G401 (cell line): Measurements from ENCODE around the gene SUSD1. TPM values are rescaled to one million over a fixed set of nuclear protein-coding genes. Genes with fewer than 3 reads are reported as not detected.

Experiments used
- DNase-seq: peaks from one replicate; pipeline ENCODE4 v3.0.0-alpha.2; 2015; ENCODE audit warnings: low spot score
- in situ Hi-C: cut with HindIII; loops from 2 replicates; pipeline ENCODE4 v1.10.0; 2016; ENCODE audit warnings: low sequenced_read_pairs, mixed read lengths
- total RNA-seq: library from RNA; depleted of rRNA; stranded (reverse); fragments of >200 nt; shearing (Covaris generic); gene quantifications from 2 replicates; pipeline ENCODE4 v1.2.3, GENCODE V29; 2014

SUSD1 gene
- total RNA-seq, 1 experiment from 2014 or later, result 5.2 TPM

- DNase-seq, result peak; percentile 65
- in situ Hi-C loops, result no loop called here
Observed at GRCh38 chr9:112050544-112051475, 124.3 kb downstream of the SUSD1 start.

- in situ Hi-C loops, result no loop called here
- DNase-seq, result no peak
Observed at GRCh38 chr9:112049811-112050516, 125.1 kb downstream of the SUSD1 start.

- in situ Hi-C loops, result no loop called here
- DNase-seq, result no peak
Observed at GRCh38 chr9:112048924-112049691, 126.0 kb downstream of the SUSD1 start.

GRCh38 chr9:112047538-112048066 is 127.5 kb downstream of the SUSD1 start:
- in situ Hi-C loops, result no loop called here
- DNase-seq, result no peak

- in situ Hi-C loops, result no loop called here
- DNase-seq, result no peak
Observed at GRCh38 chr9:112046181-112046580, 128.9 kb downstream of the SUSD1 start.

- DNase-seq, result no peak
- in situ Hi-C loops, result no loop called here
Observed at GRCh38 chr9:112044881-112045280, 130.2 kb downstream of the SUSD1 start.

- in situ Hi-C loops, result no loop called here
- no peak for DNase-seq
Observed at GRCh38 chr9:112044186-112044585, 130.9 kb downstream of the SUSD1 start.

- DNase-seq, result peak; percentile 39
- in situ Hi-C loops, result no loop called here
Observed at GRCh38 chr9:112043423-112043822, 131.7 kb downstream of the SUSD1 start.

- in situ Hi-C loops, result no loop called here
- DNase-seq, result no peak
Observed at GRCh38 chr9:112042769-112043168, 132.3 kb downstream of the SUSD1 start.

GRCh38 chr9:112042244-112042638 is 132.9 kb downstream of the SUSD1 start:
- peak; percentile 50 for DNase-seq
- in situ Hi-C loops, result no loop called here

- DNase-seq, result peak; percentile 79
- in situ Hi-C loops, result no loop called here
Observed at GRCh38 chr9:112041536-112042243, 133.4 kb downstream of the SUSD1 start.

- in situ Hi-C loops, result no loop called here
- DNase-seq, result no peak
Observed at GRCh38 chr9:112041199-112041535, 133.9 kb downstream of the SUSD1 start.

- in situ Hi-C loops, result no loop called here
- no peak for DNase-seq
Observed at GRCh38 chr9:112038017-112038408, 137.1 kb downstream of the SUSD1 start.

GRCh38 chr9:112037281-112038016 is 137.6 kb downstream of the SUSD1 start:
- in situ Hi-C loops, result no loop called here
- peak; percentile 46 for DNase-seq

- in situ Hi-C loops, result no loop called here
- DNase-seq, result peak; percentile 25
Observed at GRCh38 chr9:112035166-112035826, 139.8 kb downstream of the SUSD1 start.

GRCh38 chr9:112034216-112034611 is 140.9 kb downstream of the SUSD1 start:
- in situ Hi-C loops, result no loop called here
- no peak for DNase-seq

GRCh38 chr9:112033237-112034215 is 141.6 kb downstream of the SUSD1 start:
- in situ Hi-C loops, result no loop called here
- no peak for DNase-seq
